T-helper 17 cell (primary cell): ENCODE measurements around the gene FURIN. TPM values are rescaled to one million over a fixed set of nuclear protein-coding genes. Genes with fewer than 3 reads are reported as not detected.
A peak's percentile ranks its signal among the peaks of the same experiment; 100 is the strongest.
"Not testable (repeated sequence)": the region's sequence is repeated elsewhere in the genome, so short reads cannot be mapped to it uniquely, and the experiment has no call there.

Experiments
- ATAC-seq: fragments of 150-1000 bp; cut with Tn5 transposase; 2 replicates; pipeline ENCODE4 v1.10.0; 2021; ENCODE audit warnings: mild to moderate bottlenecking, moderate library complexity
- DNase-seq, 3 donors: peaks; one replicate each; pipeline versions ENCODE4 v3.0.0 to v3.0.0-alpha.2; 2020 to 2021
- H3K9me3 ChIP-seq: one replicate; pipeline ENCODE4 v1.7.0; 2013; ENCODE audit warnings: low read length, mild to moderate bottlenecking; ENCODE audit not compliant: control insufficient read depth, poor library complexity, severe bottlenecking
- H3K27ac Mint-ChIP-seq: one replicate; pipeline ENCODE4 v1.8.0; 2022; ENCODE audit warnings: mild to moderate bottlenecking, moderate library complexity, mixed read lengths
- H3K27me3 Mint-ChIP-seq: one replicate; pipeline ENCODE4 v1.8.0; 2022; ENCODE audit warnings: mixed read lengths
- H3K36me3 Mint-ChIP-seq: one replicate; pipeline ENCODE4 v1.8.0; 2022; ENCODE audit warnings: low read depth, mixed read lengths
- H3K4me1 Mint-ChIP-seq: one replicate; pipeline ENCODE4 v1.8.0; 2022; ENCODE audit warnings: mild to moderate bottlenecking, mixed read lengths
- H3K4me3 Mint-ChIP-seq: one replicate; pipeline ENCODE4 v1.8.0; 2022; ENCODE audit warnings: mild to moderate bottlenecking, moderate library complexity, mixed read lengths
- total RNA-seq, 4 donors: library from RNA in 2 of 4; stranded (reverse) in 2 of 4; gene quantifications; one replicate each; pipeline ENCODE4 v1.2.3 and lab custom pipeline; 2022 to 2026

FURIN gene
- total RNA-seq, 2 donors from 2014 or later, result 133 to 260 TPM

DNA sequence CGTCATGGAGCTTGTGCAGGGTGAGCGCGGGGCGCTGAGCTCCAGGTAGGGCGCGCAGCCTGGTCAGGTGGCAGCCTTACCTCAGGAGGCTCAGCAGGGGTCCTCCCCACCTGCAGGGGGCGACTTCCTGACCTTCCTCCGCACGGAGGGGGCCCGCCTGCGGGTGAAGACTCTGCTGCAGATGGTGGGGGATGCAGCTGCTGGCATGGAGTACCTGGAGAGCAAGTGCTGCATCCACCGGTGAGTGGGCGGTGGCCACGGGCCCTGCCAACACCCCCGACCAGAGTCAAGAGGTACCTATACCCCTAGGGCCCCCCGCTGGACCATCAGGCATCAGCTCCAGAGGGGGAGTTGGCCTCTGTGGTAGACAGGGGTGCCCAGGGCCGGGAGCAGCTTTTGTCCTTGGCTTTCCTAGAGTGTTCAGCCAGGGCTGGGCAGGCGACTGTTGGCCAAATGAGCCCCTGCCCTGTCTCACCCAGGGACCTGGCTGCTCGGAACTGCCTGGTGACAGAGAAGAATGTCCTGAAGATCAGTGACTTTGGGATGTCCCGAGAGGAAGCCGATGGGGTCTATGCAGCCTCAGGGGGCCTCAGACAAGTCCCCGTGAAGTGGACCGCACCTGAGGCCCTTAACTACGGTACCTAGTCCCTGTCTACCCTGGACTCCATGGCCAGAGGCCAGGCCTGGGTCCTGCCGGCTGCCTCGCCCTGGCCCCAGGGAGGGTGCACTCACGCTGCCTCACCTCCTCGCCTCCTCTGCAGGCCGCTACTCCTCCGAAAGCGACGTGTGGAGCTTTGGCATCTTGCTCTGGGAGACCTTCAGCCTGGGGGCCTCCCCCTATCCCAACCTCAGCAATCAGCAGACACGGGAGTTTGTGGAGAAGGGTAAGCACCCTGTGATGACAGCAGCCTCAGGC lies 25.0 kb downstream of the FURIN start:
- no peaks in the 10 kb centered on the region for H3K36me3 Mint-ChIP-seq
- no peak for DNase-seq
- no peak for ATAC-seq
- H3K27me3 Mint-ChIP-seq, result no peaks in the 10 kb centered on the region
- H3K4me1 Mint-ChIP-seq, result peaks cover 3% of the 10 kb centered on the region
- H3K27ac Mint-ChIP-seq, result no peak overlapping the region
- H3K4me3 Mint-ChIP-seq, result no peak overlapping the region
- no peaks in the 10 kb centered on the region for H3K9me3 ChIP-seq

DNA sequence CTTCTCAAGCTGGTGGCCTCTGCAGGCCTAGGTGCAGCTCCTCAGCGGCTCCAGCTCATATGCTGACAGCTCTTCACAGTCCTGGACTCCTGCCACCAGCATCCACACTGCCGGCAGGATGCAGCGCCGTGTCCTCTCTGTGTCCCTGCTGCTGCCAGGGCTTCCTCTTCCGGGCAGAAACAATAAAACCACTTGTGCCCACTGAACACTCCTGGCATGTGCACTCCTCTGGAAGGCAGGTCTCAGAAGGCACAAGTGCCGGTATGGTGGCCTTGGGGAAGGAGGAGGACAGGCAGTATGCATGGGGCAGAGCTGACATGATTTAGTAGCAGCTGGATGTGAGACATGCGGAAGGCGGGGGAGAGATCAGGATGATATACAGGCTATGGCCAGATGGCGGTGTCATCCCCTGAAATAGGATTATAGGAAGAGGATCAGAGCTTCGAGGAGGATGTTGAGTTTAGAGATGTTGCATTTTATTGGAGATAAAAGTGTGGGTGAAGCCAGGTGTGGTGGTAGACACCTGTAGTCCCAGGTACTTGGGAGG lies 27.3 kb downstream of the FURIN start:
- Mint-ChIP-seq H3K4me1 (peaks cover 5% of the 10 kb centered on the region), H3K4me3 (no peak overlapping the region), H3K27ac (no peak overlapping the region)

DNA sequence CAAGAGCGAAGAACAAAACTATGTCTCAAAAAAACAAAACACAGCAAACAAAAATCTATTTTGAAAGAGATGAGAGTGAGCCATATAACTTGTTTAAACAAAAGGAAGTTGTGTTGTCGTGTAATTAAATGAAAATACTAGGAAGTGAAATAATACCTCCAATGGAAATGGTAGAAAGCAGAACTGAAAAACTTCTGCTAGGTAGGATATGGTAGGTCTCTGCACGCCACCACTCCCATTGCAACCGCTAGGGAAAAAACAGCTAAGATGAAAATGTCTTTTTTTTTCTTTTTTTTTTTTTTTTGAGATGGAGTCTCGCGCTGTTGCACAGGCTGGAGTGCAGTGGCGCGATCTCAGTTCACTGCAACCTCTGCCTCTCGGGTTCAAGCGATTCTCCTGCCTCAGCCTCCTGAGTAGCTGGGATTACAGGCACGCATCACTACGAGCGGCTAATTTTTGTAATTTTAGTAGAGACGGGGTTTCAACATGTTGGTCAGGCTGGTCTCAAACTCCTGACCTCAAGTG lies 28.8 kb downstream of the FURIN start:
- ATAC-seq, H3K27ac Mint-ChIP-seq, H3K4me3 Mint-ChIP-seq, H3K27me3 Mint-ChIP-seq, DNase-seq, H3K9me3 ChIP-seq, H3K36me3 Mint-ChIP-seq: not testable (repeated sequence)
- H3K4me1 Mint-ChIP-seq, result peaks cover 12% of the 10 kb centered on the region

More for the DNA sequence above, 27.3 kb downstream of the FURIN start:
- DNase-seq (no peak), ATAC-seq (no peak)
- Mint-ChIP-seq H3K27me3 (no peaks in the 10 kb centered on the region), H3K36me3 (no peaks in the 10 kb centered on the region)
- H3K9me3 ChIP-seq, result no peaks in the 10 kb centered on the region

DNA sequence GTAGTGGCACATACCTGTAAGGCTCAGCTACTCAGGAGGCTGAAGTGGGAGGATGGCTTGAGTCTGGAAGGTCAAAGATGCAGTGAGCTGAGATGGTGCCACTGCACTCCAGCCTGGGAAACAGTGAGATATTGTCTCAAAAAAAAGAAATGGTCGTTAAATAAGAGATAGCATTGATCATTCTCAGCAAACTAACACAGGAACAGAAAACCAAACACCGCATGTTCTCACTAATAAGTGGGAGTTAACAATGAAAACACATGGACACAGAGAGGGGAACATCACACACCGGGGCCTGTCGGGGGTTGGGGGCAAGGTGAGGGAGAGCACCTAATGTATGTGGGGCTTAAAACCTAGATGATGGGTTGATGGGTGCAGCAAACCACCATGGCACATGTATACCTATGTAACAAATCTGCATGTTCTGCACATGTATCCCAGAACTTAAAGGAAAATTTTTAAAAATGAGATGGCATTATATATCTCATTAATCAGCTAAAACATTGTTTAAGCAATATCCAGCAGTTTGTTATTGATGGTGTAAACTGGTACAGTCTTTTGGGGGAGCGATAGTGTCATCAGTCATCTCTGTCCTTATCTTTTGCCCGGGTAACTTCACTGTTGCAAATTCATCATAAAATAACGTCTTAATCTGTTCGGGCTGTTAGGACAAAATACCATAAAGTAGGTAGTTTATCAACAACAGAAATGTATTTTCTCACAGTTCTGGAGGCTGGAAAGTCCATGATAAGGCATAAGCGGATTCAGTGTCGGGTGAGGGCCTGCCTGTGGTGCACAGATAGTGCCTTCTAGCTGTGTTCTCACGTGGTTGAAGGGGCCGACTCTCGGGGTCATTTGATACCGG lies 33.0 kb downstream of the FURIN start:
- peak overlapping the region; percentile 92 for H3K27ac Mint-ChIP-seq
- no peaks in the 10 kb centered on the region for H3K27me3 Mint-ChIP-seq
- ATAC-seq (no peak), DNase-seq (no peak)
- peaks cover 26% of the 10 kb centered on the region for H3K4me1 Mint-ChIP-seq
- peaks cover 6% of the 10 kb centered on the region for H3K36me3 Mint-ChIP-seq
- peak overlapping the region; percentile 88 for H3K4me3 Mint-ChIP-seq
- H3K9me3 ChIP-seq, result no peaks in the 10 kb centered on the region

DNA sequence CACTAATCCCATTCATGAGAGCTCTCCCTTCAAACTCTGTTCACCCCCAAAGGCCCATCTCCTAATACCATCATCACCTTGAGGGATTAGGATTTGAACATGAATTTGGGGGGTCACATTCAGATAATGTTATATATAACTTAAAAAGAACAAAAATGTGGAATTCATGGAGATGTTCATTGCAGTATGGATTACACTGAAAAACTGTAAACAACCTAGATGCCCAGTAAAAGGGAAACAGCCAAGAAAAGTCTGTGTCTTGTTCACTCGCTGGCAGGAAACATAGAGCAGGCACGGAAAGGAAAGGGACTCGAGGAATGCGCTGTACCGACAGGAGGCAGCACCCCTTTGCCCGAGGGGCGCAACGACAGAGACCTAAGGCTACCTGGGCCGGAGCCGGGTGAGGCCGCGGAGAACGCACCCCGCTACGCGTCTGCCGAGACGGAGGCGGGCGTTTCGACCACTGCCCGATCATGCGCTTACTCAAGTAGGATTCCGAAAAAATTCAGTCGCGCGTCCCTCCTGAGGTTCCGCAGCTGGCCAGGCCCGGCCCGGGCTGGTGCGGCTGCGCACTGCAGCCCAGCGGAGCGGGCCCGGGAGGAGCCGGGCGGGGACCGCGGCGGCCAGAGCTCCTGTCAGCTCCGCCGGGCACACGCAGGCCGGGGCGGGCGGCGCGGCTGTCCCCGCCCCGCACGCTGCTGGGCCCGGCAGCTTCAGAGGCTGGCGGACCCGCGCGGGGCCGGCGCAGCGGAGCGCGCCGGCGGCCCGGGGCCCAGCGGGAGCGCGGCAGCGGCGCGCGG lies 33.9 kb downstream of the FURIN start:
- H3K4me1 Mint-ChIP-seq, result peaks cover 26% of the 10 kb centered on the region
- peak overlapping the region; percentile 88 for H3K4me3 Mint-ChIP-seq
- peaks cover 6% of the 10 kb centered on the region for H3K36me3 Mint-ChIP-seq
- no peaks in the 10 kb centered on the region for H3K9me3 ChIP-seq
- H3K27me3 Mint-ChIP-seq, result no peaks in the 10 kb centered on the region
- peak overlapping the region; percentile 92 for H3K27ac Mint-ChIP-seq
- DNase-seq (peak; percentile 48 to 53 (median 51)), ATAC-seq (peak; percentile 75)

GRCh38 chr15:90902840-90903732 lies 34.7 kb downstream of the FURIN start, which contains the start of gene MAN2A2:
MAN2A2 (plus strand) TSS chr15:90903302; CDS start chr15:90904208, 906 bp downstream.
- Mint-ChIP-seq H3K36me3 (peaks cover 6% of the 10 kb centered on the region), H3K27me3 (no peaks in the 10 kb centered on the region), H3K27ac (peak within 1 kb of the TSS; percentile 92), H3K4me1 (peaks cover 26% of the 10 kb centered on the region), H3K4me3 (peak within 1 kb of the TSS; percentile 92)
- DNase-seq (peak; percentile 46 to 53 (median 50)), ATAC-seq (peak; percentile 74)
- H3K9me3 ChIP-seq, result no peaks in the 10 kb centered on the region

- Mint-ChIP-seq H3K27me3 (no peaks in the 10 kb centered on the region), H3K27ac (peak overlapping the region; percentile 87), H3K4me3 (peak overlapping the region; percentile 92), H3K4me1 (peaks cover 23% of the 10 kb centered on the region), H3K36me3 (peaks cover 6% of the 10 kb centered on the region)
- ATAC-seq (no peak), DNase-seq (no peak)
- no peaks in the 10 kb centered on the region for H3K9me3 ChIP-seq
Observed at GRCh38 chr15:90903733-90904536, 35.5 kb downstream of the FURIN start.

GRCh38 chr15:90904746-90905145 lies 36.4 kb downstream of the FURIN start:
- H3K4me1 Mint-ChIP-seq, result peaks cover 23% of the 10 kb centered on the region
- H3K4me3 Mint-ChIP-seq, result no peak overlapping the region
- H3K27me3 Mint-ChIP-seq, result no peaks in the 10 kb centered on the region
- ATAC-seq (no peak), DNase-seq (no peak)
- no peak overlapping the region for H3K27ac Mint-ChIP-seq
- H3K36me3 Mint-ChIP-seq, result peaks cover 6% of the 10 kb centered on the region
- no peaks in the 10 kb centered on the region for H3K9me3 ChIP-seq

- Mint-ChIP-seq H3K27me3 (no peaks in the 10 kb centered on the region), H3K4me1 (peaks cover 23% of the 10 kb centered on the region), H3K27ac (peak overlapping the region; percentile 62), H3K4me3 (no peak overlapping the region), H3K36me3 (peaks cover 6% of the 10 kb centered on the region)
- no peaks in the 10 kb centered on the region for H3K9me3 ChIP-seq
- DNase-seq (no peak), ATAC-seq (no peak)
Observed at GRCh38 chr15:90905306-90906180, 37.2 kb downstream of the FURIN start.

DNA sequence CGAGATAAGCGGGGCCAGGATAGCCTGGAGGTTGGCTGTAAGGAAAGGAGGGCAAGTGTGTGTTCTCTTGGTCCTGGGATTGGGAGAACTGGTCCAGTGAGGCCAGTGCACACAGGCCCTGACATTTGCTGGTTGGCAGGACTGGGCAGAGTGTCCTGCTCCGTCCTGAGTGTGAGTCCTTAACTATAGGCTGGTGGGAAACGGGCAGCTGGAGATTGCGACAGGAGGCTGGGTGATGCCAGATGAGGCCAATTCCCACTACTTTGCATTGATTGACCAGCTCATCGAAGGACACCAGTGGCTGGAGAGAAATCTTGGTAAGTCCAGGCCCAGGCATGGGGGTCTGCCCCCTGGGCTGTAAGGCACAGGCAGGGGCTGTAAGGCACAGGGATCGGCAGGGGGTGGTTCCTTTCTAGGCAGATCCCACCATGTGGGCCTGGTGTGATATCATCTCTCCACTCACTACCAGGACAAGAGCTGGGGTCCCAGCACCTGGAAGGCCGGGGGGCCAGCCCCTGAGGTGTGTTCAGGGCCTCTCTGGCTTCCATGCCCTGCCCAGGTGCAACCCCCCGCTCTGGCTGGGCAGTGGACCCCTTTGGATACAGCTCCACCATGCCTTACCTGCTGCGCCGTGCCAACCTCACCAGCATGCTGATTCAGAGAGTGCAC lies 37.9 kb downstream of the FURIN start:
- no peaks in the 10 kb centered on the region for H3K27me3 Mint-ChIP-seq
- no peaks in the 10 kb centered on the region for H3K9me3 ChIP-seq
- H3K4me3 Mint-ChIP-seq, result no peak overlapping the region
- peaks cover 21% of the 10 kb centered on the region for H3K4me1 Mint-ChIP-seq
- no peak for ATAC-seq
- H3K36me3 Mint-ChIP-seq, result peaks cover 6% of the 10 kb centered on the region
- DNase-seq, result no peak
- peak overlapping the region; percentile 62 for H3K27ac Mint-ChIP-seq
